Stimulated activated naive CD8-positive, alpha-beta T cell treated with anti-CD3 and anti-CD28 coated beads, Interleukin-15, amount 100 ng/mL, for 72 hours (primary cell): ENCODE measurements around the gene COX6A1.

ENCODE experiments used
- ATAC-seq: fragments of 150-1000 bp; cut with Tn5 transposase; 2 replicates; pipeline ENCODE4 v1.10.0; 2021; ENCODE audit warnings: mild to moderate bottlenecking, moderate library complexity
- DNase-seq, 2 donors: peaks; one replicate each; pipeline ENCODE4 v3.0.0; 2021 to 2022
- H3K27ac Mint-ChIP-seq, 2 donors: one replicate each; pipeline ENCODE4 v1.8.0; 2022; ENCODE audit warnings: mild to moderate bottlenecking in 2 of 2, mixed read lengths in 2 of 2, moderate library complexity in 2 of 2
- H3K27me3 Mint-ChIP-seq: one replicate; pipeline ENCODE4 v1.8.0; 2022; ENCODE audit warnings: mixed read lengths
- H3K4me1 Mint-ChIP-seq: one replicate; pipeline ENCODE4 v1.8.0; 2022; ENCODE audit warnings: mild to moderate bottlenecking, mixed read lengths
- H3K4me3 Mint-ChIP-seq, 2 donors: one replicate each; pipeline ENCODE4 v1.8.0; 2022; ENCODE audit warnings: mild to moderate bottlenecking in 2 of 2, mixed read lengths in 2 of 2, moderate library complexity in 1 of 2
- H3K9me3 Mint-ChIP-seq, 2 donors: one replicate each; pipeline ENCODE4 v1.8.0; 2022; ENCODE audit warnings: mixed read lengths in 2 of 2

Gene COX6A1

DNA sequence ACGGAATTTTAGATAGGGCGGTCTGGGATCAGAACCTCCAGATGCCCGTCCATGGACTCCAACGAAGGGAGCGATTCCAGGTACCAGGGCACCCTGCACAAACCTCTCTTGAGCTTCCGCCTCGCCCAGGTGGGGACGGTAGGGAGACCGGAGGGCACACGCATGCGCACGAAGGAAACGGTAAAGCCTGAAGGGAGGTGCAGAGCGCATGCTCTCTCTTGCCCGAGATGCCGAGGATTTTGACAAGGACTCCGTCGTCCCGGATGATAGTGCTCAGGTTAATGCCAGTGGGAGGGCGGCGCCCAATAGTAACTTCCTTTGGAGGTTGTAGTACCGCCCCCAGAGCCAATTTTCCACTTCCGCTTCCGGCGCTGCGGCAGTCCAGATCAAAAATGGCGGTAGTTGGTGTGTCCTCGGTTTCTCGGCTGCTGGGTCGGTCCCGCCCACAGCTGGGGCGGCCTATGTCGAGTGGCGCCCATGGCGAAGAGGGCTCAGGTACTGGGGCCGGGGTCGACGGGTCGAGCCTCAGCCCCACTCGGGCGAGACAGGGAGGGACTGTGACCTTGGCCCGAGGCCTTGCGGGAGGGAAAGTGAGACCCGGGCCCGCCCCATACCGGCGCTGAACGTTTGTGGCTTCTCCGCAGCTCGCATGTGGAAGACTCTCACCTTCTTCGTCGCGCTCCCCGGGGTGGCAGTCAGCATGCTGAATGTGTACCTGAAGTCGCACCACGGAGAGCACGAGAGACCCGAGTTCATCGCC, at the start of gene COX6A1:
TSS of gene COX6A1 (plus strand) at position 379 of the 760 bp plus-strand sequence. CDS start at position 393, 14 bp downstream.
- DNase-seq, result peak; percentile 93 to 98
- Mint-ChIP-seq H3K4me1 (peaks cover 25% of the 10 kb centered on the region), H3K27me3 (no peaks in the 10 kb centered on the region), H3K27ac (peak within 1 kb of the TSS; percentile 95 to 98), H3K4me3 (peak within 1 kb of the TSS; percentile 97 to 99), H3K9me3 (no peaks in the 10 kb centered on the region)
- ATAC-seq, result peak; percentile 98

DNA sequence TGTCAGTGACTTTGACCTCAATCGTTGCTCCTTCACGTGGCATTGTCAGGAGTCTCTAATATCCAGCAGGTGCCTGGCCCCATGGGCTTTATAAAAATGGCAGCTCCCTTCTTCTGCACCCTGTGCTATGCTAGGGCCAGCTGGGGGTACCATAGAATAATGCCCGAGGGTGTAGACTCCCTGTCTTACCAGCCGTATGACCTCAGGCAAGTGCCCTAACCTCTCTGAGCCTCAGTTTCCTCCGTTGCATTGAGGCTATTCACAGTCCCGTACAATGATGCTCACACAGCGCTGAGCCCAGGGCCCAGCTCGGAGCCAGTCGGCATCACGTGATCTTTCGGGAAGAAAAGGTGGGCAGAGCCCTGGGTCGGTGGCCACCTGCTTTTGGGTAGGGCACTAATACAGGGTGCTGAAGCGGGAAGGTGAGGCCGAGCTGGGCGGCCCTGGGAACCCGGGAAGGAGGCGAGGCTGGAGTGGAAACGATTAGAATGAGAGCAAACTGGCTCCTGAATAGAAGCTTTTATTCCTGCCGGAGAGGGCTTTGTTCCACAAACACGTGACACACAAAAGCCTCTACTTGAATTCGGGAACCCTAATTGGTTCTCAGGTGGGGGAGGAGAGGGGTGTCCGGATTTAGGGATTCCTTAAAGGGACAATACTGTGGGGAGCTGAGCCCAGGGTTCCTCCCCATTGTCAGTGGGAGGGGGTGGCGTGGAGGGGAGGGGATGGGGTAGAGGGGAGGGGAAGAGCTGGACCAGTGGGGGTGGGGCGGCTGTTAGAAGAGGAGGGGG, 49.0 kb upstream of the COX6A1 start:
- H3K9me3 Mint-ChIP-seq, result no peaks in the 10 kb centered on the region
- no peak overlapping the region for H3K27ac Mint-ChIP-seq
- H3K4me1 Mint-ChIP-seq, result peaks cover 5% of the 10 kb centered on the region
- peak overlapping the region in 1 of 2 donors; percentile 34 for H3K4me3 Mint-ChIP-seq
- peaks cover 56% of the 10 kb centered on the region for H3K27me3 Mint-ChIP-seq
- ATAC-seq (no peak), DNase-seq (no peak)

DNA sequence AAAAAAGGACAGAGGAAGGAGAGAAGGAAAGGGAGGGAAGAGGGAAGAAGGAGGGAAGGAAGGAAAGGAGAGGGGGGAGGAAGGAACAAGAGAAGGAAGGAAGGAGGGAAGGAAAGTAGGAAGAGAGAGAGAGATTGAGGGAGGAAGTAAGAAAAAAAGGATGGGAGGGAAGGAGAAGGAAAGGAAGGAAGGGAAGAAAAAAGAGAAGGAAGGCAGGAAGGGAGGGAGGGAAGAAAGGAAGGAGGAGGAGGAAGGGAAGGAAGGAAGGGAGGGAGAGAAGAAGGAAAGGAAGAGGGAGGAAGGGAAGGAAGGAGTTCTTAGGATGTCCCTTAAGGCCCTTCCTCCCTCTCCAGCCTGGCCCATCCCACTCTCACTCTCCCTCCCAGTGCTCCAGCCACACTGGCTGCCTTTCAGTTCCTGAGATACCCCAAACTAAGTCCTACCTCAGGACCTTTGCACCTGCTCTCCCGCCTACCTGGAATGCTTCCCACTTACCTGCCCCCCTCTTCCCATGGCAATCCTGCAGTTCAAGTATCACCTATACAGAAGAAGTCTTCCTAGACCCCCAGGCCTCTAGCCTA, 47.3 kb upstream of the COX6A1 start:
- no peak for ATAC-seq
- Mint-ChIP-seq H3K27ac (no peak overlapping the region), H3K9me3 (no peaks in the 10 kb centered on the region), H3K4me1 (peaks cover 14% of the 10 kb centered on the region), H3K4me3 (no peak overlapping the region), H3K27me3 (peaks cover 71% of the 10 kb centered on the region)
- DNase-seq, result no peak

DNA sequence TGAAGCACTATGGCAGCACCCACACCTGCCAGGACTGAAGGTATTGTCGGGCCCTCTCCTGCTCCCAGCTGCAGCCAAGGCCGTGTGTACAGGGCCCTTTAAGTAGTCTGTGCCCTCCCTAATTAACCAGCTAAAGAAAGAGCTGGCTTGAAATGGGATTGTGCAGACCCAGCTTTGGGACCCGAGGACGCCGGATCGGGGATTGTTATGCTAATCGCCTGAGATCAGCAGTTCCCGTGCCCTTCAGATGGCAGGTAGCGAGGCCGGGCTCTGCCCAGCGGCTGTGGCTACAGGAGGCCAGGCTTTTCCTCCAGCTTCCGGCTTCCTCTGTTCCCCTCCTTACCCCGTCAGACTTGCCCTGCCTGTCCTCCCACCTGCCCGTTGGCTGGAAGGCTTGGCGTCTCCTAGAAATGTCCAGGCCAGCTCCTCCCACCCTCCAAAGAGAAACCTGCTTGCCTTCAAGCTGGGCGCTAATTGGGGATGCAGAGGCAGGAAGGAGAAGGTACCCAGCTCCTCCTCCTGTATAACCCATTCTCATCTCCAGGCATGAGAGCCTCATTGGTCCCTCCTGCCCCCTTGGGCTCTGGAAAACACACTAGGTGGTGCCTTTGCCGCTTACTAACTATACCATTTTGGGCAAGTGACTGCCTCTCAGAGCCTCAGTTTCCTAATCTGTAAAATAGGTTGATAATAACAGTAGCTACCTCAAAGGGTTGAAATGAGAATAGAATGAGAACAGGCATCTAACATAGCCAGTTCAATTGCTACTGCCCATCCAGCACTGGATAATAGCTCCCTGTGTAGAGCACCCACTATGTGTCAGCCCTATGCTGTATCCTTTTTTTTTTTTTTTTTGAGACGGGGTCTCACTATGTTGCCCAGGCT, 43.2 kb upstream of the COX6A1 start:
- ATAC-seq, result no peak
- H3K27ac Mint-ChIP-seq, result peak overlapping the region in 1 of 2 donors; percentile 80
- no peaks in the 10 kb centered on the region for H3K9me3 Mint-ChIP-seq
- H3K4me3 Mint-ChIP-seq, result peak overlapping the region in 1 of 2 donors; percentile 63
- H3K4me1 Mint-ChIP-seq, result peaks cover 11% of the 10 kb centered on the region
- H3K27me3 Mint-ChIP-seq, result peaks cover 60% of the 10 kb centered on the region
- no peak for DNase-seq

DNA sequence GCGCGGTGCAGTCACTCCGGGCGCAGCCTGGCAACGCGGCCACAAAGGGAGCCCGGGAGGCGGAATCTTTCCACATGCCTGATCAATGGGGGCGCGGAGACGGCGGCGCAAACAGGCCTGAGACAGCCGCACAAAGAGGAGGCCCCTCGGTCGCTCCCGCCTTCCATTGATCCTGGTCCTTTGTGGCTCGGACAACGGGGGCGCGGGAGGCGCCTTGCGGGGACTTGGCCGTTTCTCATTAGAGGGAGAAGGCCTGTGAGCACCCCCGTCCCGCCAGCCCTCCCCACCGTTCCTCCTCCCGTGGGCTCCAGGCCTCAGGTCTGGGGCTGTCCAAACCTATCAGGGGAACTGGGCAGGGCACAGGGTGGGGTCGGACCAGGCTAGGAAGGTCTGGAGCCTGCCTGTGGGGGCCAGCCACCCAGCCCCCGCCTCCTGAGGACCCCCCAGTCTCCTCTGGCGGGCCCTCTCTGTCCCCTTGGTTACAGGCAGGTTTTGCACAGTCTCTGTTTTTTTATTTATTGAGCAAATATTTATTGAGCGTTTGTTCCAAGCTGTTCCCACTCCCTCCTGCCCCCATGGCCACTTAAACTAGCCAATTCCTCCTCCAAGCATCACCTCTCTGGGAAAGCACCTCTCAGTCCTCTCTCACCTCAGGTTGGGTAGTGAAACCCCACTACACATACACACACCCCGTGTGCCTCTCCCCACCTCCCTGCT, 39.9 kb upstream of the COX6A1 start:
- Mint-ChIP-seq H3K4me1 (peaks cover 14% of the 10 kb centered on the region), H3K27me3 (peaks cover 75% of the 10 kb centered on the region), H3K27ac (no peak overlapping the region), H3K9me3 (no peaks in the 10 kb centered on the region), H3K4me3 (no peak overlapping the region)
- no peak for DNase-seq
- no peak for ATAC-seq

DNA sequence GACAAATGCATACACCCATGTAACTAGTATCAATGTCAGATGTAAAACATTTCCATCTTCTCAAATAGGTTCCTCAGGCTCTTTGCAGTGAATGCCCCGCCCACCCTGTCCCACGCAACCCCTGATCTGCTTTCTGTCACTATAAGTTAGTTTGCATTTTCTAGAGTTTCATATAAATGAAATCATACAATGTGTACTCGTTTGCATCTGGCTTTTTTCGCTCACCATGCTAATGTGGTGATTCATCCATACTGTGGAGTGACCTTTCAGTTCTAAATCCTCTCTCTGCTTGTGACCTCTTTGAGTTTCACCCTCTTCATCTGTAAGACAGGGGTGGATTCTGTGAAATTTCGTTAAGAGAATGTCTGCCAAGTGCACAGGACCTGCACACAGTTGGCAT, 38.4 kb upstream of the COX6A1 start:
- H3K4me1 Mint-ChIP-seq, result peaks cover 9% of the 10 kb centered on the region
- no peaks in the 10 kb centered on the region for H3K9me3 Mint-ChIP-seq
- ATAC-seq (peak; percentile 39), DNase-seq (no peak)
- H3K4me3 Mint-ChIP-seq, result no peak overlapping the region
- no peak overlapping the region for H3K27ac Mint-ChIP-seq
- H3K27me3 Mint-ChIP-seq, result peaks cover 62% of the 10 kb centered on the region

DNA sequence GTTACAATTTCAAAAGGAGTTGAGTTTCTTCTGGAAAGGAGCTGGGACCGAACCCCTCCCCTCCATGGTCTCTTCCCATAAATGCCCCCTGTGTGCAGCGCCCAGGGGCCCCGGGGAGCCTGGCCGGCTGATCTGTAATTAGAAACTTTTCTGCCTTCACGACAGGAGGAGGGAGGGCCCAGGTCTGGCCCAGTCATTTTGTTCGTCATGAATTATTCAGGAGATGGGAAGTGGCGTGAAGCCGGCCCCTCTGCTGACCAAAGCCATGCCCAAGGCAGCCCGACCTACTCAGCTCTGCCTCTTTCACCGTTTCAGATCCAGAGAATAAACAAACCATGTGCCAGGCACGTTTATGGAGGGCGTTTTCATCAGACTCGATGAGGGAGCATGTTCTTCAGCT, 35.7 kb upstream of the COX6A1 start:
- H3K9me3 Mint-ChIP-seq, result no peaks in the 10 kb centered on the region
- peaks cover 5% of the 10 kb centered on the region for H3K4me1 Mint-ChIP-seq
- H3K4me3 Mint-ChIP-seq, result no peak overlapping the region
- no peak overlapping the region for H3K27ac Mint-ChIP-seq
- no peak for DNase-seq
- H3K27me3 Mint-ChIP-seq, result peaks cover 38% of the 10 kb centered on the region
- no peak for ATAC-seq

DNA sequence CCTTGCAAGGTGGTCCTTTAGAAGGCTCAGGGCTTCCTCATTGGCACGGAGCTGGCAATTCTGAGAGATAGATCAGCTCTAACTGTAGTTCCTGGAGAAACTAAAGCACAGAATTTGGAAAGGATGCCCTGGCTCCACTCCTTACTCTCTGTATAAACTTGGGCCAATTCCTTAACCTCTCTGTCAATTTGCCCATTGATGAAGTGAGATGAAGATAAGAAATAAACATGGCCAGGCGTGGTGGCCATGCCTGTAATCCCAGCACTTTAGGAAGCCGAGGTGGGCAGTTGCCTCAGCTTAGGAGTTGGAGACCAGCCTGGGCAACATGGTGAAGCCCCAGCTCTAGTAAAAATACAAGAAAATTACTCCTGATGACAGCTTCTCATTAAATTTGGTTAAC, 34.0 kb upstream of the COX6A1 start:
- Mint-ChIP-seq H3K27me3 (peaks cover 29% of the 10 kb centered on the region), H3K9me3 (no peaks in the 10 kb centered on the region), H3K4me1 (peaks cover 5% of the 10 kb centered on the region), H3K4me3 (no peak overlapping the region), H3K27ac (no peak overlapping the region)
- no peak for ATAC-seq
- no peak for DNase-seq

DNA sequence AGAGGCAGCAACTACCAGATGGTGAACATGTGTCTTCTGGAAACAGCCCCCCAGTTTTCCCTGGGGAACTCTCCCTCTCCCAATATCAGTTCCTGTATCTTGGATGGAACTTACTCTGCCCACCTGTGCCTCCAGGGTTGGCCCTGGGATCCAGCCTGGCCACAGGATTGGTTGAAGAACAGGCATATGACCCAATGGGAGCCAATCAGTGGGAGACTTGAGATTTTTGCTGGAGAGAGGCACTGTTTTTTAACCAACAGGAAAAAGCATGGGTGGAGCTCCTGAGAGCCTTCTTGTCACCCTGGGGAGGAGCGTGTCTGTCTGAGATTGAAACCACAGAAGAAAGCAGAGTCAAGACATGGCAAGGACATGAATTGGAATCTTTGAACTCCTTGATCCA, 33.6 kb upstream of the COX6A1 start:
- no peak for DNase-seq
- Mint-ChIP-seq H3K4me1 (peaks cover 5% of the 10 kb centered on the region), H3K4me3 (no peak overlapping the region), H3K9me3 (no peaks in the 10 kb centered on the region), H3K27ac (no peak overlapping the region), H3K27me3 (peaks cover 29% of the 10 kb centered on the region)
- ATAC-seq, result no peak

DNA sequence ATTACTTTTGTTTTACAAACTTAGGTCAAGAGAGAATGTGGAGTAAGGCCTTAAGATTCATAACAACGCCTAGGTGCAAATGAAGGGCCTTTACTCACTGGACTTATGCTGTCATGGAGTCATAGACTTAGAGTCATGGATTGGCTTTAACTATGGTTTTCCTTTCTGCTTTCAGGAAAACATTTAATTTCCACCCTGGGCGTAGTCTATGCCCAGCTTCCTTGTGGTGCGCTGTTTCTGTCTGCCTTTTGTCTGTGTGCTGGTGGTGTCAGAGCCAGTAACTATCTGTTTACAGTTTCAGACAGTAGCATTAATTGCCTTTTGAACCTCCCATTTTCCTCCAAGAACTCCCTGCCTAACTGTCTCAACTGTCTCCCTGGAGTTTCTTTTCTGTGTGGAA, 31.8 kb upstream of the COX6A1 start:
- peaks cover 16% of the 10 kb centered on the region for H3K27me3 Mint-ChIP-seq
- H3K9me3 Mint-ChIP-seq, result no peaks in the 10 kb centered on the region
- no peak overlapping the region for H3K4me3 Mint-ChIP-seq
- H3K4me1 Mint-ChIP-seq, result no peaks in the 10 kb centered on the region
- H3K27ac Mint-ChIP-seq, result no peak overlapping the region
- DNase-seq (no peak), ATAC-seq (no peak)

DNA sequence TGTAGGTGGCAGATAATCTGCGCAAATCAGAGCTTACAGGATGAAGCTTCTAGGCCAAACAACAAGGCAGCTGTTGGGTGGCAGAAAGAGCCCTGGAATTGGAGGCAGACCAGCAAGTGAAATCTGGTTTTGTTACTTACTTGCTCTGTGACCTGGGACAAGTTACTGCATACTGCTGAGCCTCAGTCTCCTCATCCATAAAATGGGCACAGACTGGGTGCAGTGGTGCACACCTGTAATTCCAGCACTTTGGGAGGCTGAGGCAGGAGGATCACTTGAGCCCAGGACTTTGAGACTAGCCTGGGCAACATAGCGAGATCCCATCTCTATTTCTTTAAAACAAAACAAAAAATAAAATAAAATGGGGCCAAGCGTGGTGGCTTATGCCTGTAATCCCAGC, 31.4 kb upstream of the COX6A1 start:
- DNase-seq, result no peak
- no peaks in the 10 kb centered on the region for H3K4me1 Mint-ChIP-seq
- H3K4me3 Mint-ChIP-seq, result no peak overlapping the region
- H3K27ac Mint-ChIP-seq, result no peak overlapping the region
- H3K9me3 Mint-ChIP-seq, result no peaks in the 10 kb centered on the region
- peaks cover 16% of the 10 kb centered on the region for H3K27me3 Mint-ChIP-seq
- no peak for ATAC-seq

DNA sequence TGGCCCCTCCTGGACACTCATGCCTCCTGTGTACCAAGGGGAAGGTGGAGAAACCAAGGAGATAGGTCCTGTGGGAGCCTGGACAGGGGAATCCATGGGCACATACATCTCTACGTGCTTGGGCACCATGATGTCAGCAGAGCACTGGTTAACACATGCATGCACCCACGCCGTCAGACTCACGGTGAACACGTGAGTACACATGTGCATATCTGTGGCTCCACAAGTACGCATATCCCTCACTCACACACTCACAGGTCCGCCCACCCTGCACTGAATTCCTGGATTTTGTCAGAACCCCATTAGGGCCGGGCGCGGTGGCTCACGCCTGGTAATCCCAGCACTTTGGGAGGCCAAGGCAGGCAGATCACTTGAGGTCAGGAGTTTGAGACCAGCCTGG, 29.1 kb upstream of the COX6A1 start:
- H3K9me3 Mint-ChIP-seq, result no peaks in the 10 kb centered on the region
- DNase-seq (no peak), ATAC-seq (no peak)
- H3K27ac Mint-ChIP-seq, result no peak overlapping the region
- no peaks in the 10 kb centered on the region for H3K4me1 Mint-ChIP-seq
- no peak overlapping the region for H3K4me3 Mint-ChIP-seq
- peaks cover 1% of the 10 kb centered on the region for H3K27me3 Mint-ChIP-seq

DNA sequence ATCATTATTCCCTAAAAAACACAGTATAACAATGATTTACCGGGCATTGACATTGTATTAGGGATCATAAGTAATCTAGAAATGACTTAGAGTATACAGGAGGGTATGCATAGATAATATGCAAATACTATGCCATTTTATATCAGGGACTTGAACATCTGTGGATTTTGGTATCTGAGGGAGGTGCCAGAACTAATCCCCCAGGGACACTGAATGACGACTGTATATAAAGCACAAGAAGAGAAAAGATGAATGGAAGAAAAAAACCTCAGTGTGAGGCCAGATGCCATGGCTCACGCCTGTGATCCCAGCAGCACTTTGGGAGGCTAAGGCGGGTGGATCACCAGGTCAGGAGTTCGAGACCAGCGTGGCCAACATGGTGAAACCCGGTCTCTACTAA, 25.5 kb upstream of the COX6A1 start:
- Mint-ChIP-seq H3K4me1 (no peaks in the 10 kb centered on the region), H3K27ac (no peak overlapping the region), H3K27me3 (peaks cover 12% of the 10 kb centered on the region), H3K4me3 (no peak overlapping the region), H3K9me3 (no peaks in the 10 kb centered on the region)
- ATAC-seq (no peak), DNase-seq (no peak)

DNA sequence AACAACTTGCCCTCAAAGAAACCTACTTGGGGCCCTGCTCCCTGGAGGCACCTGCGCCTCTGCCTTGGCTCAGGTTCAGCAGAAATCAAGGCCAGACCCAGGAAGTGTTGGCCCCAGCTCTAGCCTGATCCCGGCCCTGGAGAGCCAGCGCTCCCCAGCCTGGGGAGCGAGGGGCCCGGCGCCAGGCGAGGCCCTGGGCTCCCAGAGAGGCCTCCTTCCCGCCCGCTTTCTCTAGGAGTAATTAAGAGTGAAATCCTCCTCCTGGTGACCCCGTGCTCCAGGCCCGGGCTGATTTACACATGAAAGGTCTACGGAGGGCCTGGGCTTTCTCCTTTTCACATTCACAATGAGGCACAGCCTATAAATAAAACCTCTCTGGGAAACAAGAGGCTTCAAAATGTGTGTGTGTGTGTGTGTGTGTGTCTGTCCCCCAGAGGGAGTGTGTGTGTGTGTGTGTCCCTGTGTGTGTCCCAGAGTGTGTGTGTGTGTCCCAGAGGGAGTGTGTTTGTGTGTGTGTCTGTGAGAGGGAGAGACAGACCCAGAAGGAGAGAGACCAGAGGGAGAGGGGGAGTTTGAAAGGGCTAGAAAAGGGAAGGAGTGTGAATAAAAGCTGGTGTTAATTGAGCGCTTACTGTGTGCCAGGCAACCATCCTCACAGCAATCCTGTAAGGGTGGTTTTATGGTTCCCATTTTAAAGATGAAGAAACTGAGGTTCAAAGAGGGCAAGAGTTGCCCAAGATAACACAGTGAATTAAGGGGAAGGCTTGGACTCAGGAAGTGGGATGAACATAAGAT, 23.8 kb upstream of the COX6A1 start:
- DNase-seq, result no peak
- no peaks in the 10 kb centered on the region for H3K4me1 Mint-ChIP-seq
- H3K27ac Mint-ChIP-seq, result no peak overlapping the region
- no peak for ATAC-seq
- H3K27me3 Mint-ChIP-seq, result peaks cover 18% of the 10 kb centered on the region
- H3K4me3 Mint-ChIP-seq, result no peak overlapping the region
- H3K9me3 Mint-ChIP-seq, result no peaks in the 10 kb centered on the region
